Measurements from ENCODE around the gene CTSZ.
"Not testable (repeated sequence)": the region's sequence is repeated elsewhere in the genome, so short reads cannot be mapped to it uniquely, and the experiment has no call there.

DNA sequence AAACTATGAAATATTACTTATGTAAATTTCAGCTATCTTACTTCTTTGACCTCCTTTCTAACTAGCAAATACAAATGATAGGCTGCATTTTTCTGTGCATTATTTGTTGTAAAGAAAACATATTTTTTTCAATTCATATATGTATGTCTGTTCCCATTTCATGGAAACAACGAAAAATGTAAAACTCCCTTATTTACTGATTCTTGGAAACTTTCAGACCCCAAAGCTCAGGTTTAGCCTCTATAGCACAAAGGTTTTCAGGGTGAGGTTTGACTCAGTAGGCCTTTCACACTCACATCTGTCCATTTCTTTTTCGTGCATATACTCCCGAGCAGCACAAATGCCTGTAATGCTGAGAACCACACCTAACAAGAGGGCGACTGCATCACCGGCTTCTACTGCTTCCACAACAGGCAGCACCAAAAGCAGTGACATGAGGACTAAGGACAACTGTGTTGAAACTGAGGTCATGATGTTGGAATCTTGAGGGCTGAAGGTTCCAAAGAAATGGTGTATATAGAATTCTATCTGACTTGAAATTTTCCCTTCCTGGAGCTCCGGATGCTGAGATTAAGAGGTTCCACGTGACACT is 59.2 kb downstream of the CTSZ start:
- TF ChIP-seq, protein P1, sequence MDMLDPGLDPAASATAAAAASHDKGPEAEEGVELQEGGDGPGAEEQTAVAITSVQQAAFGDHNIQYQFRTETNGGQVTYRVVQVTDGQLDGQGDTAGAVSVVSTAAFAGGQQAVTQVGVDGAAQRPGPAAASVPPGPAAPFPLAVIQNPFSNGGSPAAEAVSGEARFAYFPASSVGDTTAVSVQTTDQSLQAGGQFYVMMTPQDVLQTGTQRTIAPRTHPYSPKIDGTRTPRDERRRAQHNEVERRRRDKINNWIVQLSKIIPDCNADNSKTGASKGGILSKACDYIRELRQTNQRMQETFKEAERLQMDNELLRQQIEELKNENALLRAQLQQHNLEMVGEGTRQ (IDR thresholded peaks at IDR 0.05; ENCODE audit: low read length): not testable (repeated sequence)
- not testable (repeated sequence) for TF ChIP-seq CREB1 (IDR thresholded peaks at IDR 0.05); CBX5 (IDR thresholded peaks at IDR 0.05; ENCODE audit: low read depth, low read length); GTF2F1 (IDR thresholded peaks at IDR 0.05; ENCODE audit: borderline replicate concordance, low read depth, low read length); POLR2A (IDR thresholded peaks at IDR 0.05; ENCODE audit: control extremely low read depth in 1 of 2, low read depth in 2 of 2, low read length in 2 of 2); ZNF274 (IDR thresholded peaks at IDR 0.05; ENCODE audit: borderline replicate concordance, extremely low read depth, low read length); RFX5 (IDR thresholded peaks at IDR 0.05; ENCODE audit: borderline replicate concordance, low read depth, low read length); CHD2 (IDR thresholded peaks at IDR 0.05; ENCODE audit: low read length)
- TF ChIP-seq, protein P2, sequence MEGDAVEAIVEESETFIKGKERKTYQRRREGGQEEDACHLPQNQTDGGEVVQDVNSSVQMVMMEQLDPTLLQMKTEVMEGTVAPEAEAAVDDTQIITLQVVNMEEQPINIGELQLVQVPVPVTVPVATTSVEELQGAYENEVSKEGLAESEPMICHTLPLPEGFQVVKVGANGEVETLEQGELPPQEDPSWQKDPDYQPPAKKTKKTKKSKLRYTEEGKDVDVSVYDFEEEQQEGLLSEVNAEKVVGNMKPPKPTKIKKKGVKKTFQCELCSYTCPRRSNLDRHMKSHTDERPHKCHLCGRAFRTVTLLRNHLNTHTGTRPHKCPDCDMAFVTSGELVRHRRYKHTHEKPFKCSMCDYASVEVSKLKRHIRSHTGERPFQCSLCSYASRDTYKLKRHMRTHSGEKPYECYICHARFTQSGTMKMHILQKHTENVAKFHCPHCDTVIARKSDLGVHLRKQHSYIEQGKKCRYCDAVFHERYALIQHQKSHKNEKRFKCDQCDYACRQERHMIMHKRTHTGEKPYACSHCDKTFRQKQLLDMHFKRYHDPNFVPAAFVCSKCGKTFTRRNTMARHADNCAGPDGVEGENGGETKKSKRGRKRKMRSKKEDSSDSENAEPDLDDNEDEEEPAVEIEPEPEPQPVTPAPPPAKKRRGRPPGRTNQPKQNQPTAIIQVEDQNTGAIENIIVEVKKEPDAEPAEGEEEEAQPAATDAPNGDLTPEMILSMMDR (IDR thresholded peaks at IDR 0.05; ENCODE audit: control extremely low read depth in 1 of 3, insufficient read depth in 1 of 3, low read depth in 1 of 3, low read length in 3 of 3): not testable (repeated sequence)
- TF ChIP-seq, protein P3, sequence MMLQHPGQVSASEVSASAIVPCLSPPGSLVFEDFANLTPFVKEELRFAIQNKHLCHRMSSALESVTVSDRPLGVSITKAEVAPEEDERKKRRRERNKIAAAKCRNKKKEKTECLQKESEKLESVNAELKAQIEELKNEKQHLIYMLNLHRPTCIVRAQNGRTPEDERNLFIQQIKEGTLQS (IDR thresholded peaks at IDR 0.05; ENCODE audit: insufficient read depth, low read depth, low read length): not testable (repeated sequence)

Data from H1 (cell line).